Endothelial cell of umbilical vein (primary cell): ENCODE data around the gene RAB7A. TPM values are rescaled to one million over a fixed set of nuclear protein-coding genes. Genes with fewer than 3 reads are reported as not detected.

Source experiments
- BruUV-seq: library from RNA; stranded (reverse); fragments of 400-500 nt; replicated peaks from 2 replicates; lab custom pipeline; 2021; lab: Mats Ljungman, UMichigan
- CTCF ChIA-PET: fragments of 300-600, 350-600 bp; sonication (Branson Sonifier 250); formaldehyde crosslinking; loops from one replicate; lab custom pipeline; 2021; ENCODE audit warnings: antibody characterized with exemption, inconsistent platforms; lab: Charles Lee
- POLR2A ChIA-PET: fragments of 300-600, 350-600 bp; sonication (Branson Sonifier 250); formaldehyde crosslinking; loops from one replicate; lab custom pipeline; 2021; ENCODE audit warnings: antibody characterized with exemption, inconsistent platforms; lab: Charles Lee
- DNase-seq: peaks from one replicate; pipeline ENCODE4 v3.0.0-alpha.2; 2011; ENCODE audit warnings: low read depth, low spot score
- FAIRE-seq: peaks from 2 replicates; lab custom pipeline; 2011; peaks lifted over from hg19 to GRCh38; lab: Jason Lieb, UNC
- H2AFZ ChIP-seq: 2 replicates; pipeline ENCODE4 v1.6.0; 2012; ENCODE audit warnings: low read depth, low read length, control low read depth, inconsistent platforms
- H3K27ac ChIP-seq: 2 replicates; pipeline ENCODE4 v1.5.1; 2011; ENCODE audit warnings: low read depth, mild to moderate bottlenecking, control low read depth, low read length, moderate library complexity; ENCODE audit not compliant: insufficient read depth
- H3K27me3 ChIP-seq, 2 experiments: 2 replicates each; pipeline versions ENCODE4 v1.6.0 to v1.6.1; 2011; ENCODE audit warnings: low read length in 2 of 2, mixed read lengths in 1 of 2; ENCODE audit not compliant: control insufficient read depth in 2 of 2, insufficient read depth in 2 of 2
- H3K36me3 ChIP-seq, 2 experiments: 2 replicates in 1 of 2; 3 replicates in 1 of 2; pipeline ENCODE4 v1.5.1; 2011; ENCODE audit warnings: low read length in 2 of 2, mild to moderate bottlenecking in 1 of 2, moderate library complexity in 1 of 2; ENCODE audit not compliant: control insufficient read depth in 2 of 2, insufficient read depth in 2 of 2; ENCODE audit errors: extremely low read depth in 1 of 2
- H3K4me1 ChIP-seq: 3 replicates; pipeline ENCODE4 v1.5.1; 2011; ENCODE audit warnings: mild to moderate bottlenecking, low read length; ENCODE audit not compliant: control insufficient read depth, insufficient read depth; ENCODE audit errors: extremely low read depth
- H3K4me2 ChIP-seq: 2 replicates; pipeline ENCODE4 v1.6.1; 2011; ENCODE audit warnings: low read length, control low read depth, mixed read lengths; ENCODE audit not compliant: insufficient read depth
- H3K4me3 ChIP-seq, 3 experiments: fragments of 200-600 bp in 1 of 3; sonication (generic), shearing (Covaris generic) in 1 of 3; replicated peaks in 1 of 3; 2 replicates each; pipeline ENCODE4 v1.5.1; 2011 to 2016; ENCODE audit warnings: control low read depth in 3 of 3, low read length in 3 of 3, mild to moderate bottlenecking in 2 of 3, inconsistent platforms in 1 of 3, low read depth in 1 of 3, moderate library complexity in 1 of 3; ENCODE audit not compliant: insufficient read depth in 1 of 3
- H3K79me2 ChIP-seq: 2 replicates; pipeline ENCODE4 v1.6.0; 2012; ENCODE audit warnings: low read length, inconsistent platforms; ENCODE audit not compliant: control insufficient read depth, insufficient read depth
- H3K9ac ChIP-seq: replicated peaks from 2 replicates; pipeline ENCODE3; 2011; ENCODE audit warnings: low read length, control low read depth; ENCODE audit not compliant: insufficient read depth; ENCODE audit errors: extremely low read depth
- H3K9me1 ChIP-seq: replicated peaks from 3 replicates; pipeline ENCODE4 v1.6.0; 2011; ENCODE audit warnings: mild to moderate bottlenecking, low read length; ENCODE audit not compliant: control insufficient read depth, insufficient read depth; ENCODE audit errors: extremely low read depth
- H3K9me3 ChIP-seq: replicated peaks from 2 replicates; pipeline ENCODE4 v1.5.1; 2012; ENCODE audit warnings: low read length, inconsistent platforms; ENCODE audit not compliant: control insufficient read depth, insufficient read depth
- H4K20me1 ChIP-seq: replicated peaks from 2 replicates; pipeline ENCODE3; 2011; ENCODE audit warnings: mild to moderate bottlenecking, low read length; ENCODE audit not compliant: control insufficient read depth, insufficient read depth; ENCODE audit errors: extremely low read depth
- EZH2 ChIP-seq: IDR thresholded peaks from 2 replicates; pipeline ENCODE4 v1.6.1; 2012; ENCODE audit warnings: borderline replicate concordance, low read depth, mild to moderate bottlenecking, moderate library complexity, low read length, inconsistent platforms; ENCODE audit not compliant: severe bottlenecking
- FOS ChIP-seq: IDR thresholded peaks from 2 replicates; pipeline ENCODE4 v1.6.1; 2011; ENCODE audit warnings: mild to moderate bottlenecking, low read length, moderate library complexity, borderline replicate concordance; ENCODE audit not compliant: insufficient read depth
- GATA2 ChIP-seq: IDR thresholded peaks from 2 replicates; pipeline ENCODE4 v1.7.0; 2011; ENCODE audit warnings: low read depth, mild to moderate bottlenecking, moderate library complexity, mixed read lengths, low read length; ENCODE audit not compliant: insufficient read length, insufficient read depth
- JUN ChIP-seq: IDR thresholded peaks from 2 replicates; pipeline ENCODE4 v1.6.1; 2011; ENCODE audit warnings: borderline replicate concordance, low read depth; ENCODE audit not compliant: insufficient read length, insufficient read depth
- MYC ChIP-seq: IDR thresholded peaks from one replicate; pipeline ENCODE4 v1.6.1; 2011; ENCODE audit warnings: mild to moderate bottlenecking, low read depth, low read length
- POLR2A ChIP-seq: IDR thresholded peaks from 2 replicates; pipeline ENCODE4 v1.6.1; 2012; ENCODE audit warnings: low read depth, mild to moderate bottlenecking, control low read depth, low read length
- POLR2AphosphoS5 ChIP-seq: IDR thresholded peaks from 2 replicates; pipeline ENCODE4 v1.6.1; 2012; ENCODE audit warnings: low read depth, mild to moderate bottlenecking, control low read depth, low read length, moderate library complexity; ENCODE audit not compliant: insufficient read depth
- dilution Hi-C: fragments of 300-500 bp; cut with MboI; formaldehyde crosslinking; loops from one replicate; pipeline ENCODE4 v1.15.0; 2019; ENCODE audit warnings: low sequenced_read_pairs; ENCODE audit not compliant: extremely low pct_ligation_motif_present
- intact Hi-C: fragments of 100-400 bp; cut with micrococcal nuclease; formaldehyde crosslinking; loops from one replicate; pipeline ENCODE4 v1.10.0; 2022
- polyA plus RNA-seq, 4 experiments: library from polyadenylated mRNA; depleted of rRNA in 3 of 4; stranded (reverse) in 3 of 4; unstranded in 1 of 4; fragments of >200 nt; gene quantifications; 2 replicates each; pipeline versions ENCODE4 v1.2.1 to v1.2.3, GENCODE V29; 2011 to 2012; ENCODE audit warnings: missing spikeins in 1 of 4
- total RNA-seq: library from RNA; stranded (reverse); gene quantifications from 2 replicates; pipeline ENCODE4 v1.2.3, GENCODE V29; 2021
- TF ChIP-seq, protein P1 (sequence below), 2 donors: IDR thresholded peaks; 1 replicate in 1 of 2; 2 replicates in 1 of 2; pipeline ENCODE4 v1.5.1; 2011; ENCODE audit warnings: low read length in 2 of 2, mild to moderate bottlenecking in 2 of 2, moderate library complexity in 2 of 2, control low read depth in 1 of 2, inconsistent platforms in 1 of 2, low read depth in 1 of 2; ENCODE audit not compliant: insufficient read depth in 1 of 2; ENCODE audit errors: extremely low read depth in 1 of 2

Gene RAB7A
- total and polyA plus RNA-seq, 2 donors (not counting 3 experiments of a cell fraction or from before 2014, with no cell fraction given), result 243 to 262 TPM

- dilution Hi-C loops, result no loop called here
- Histone ChIP-seq H3K79me2 (peaks cover 89% of the 10 kb centered on the region), H3K4me3 (no peak overlapping the region), H4K20me1 (peaks cover 17% of the 10 kb centered on the region), H3K27ac (no peak overlapping the region), H2AFZ (no peak overlapping the region), H3K27me3 (no peaks in the 10 kb centered on the region), H3K36me3 (no peaks in the 10 kb centered on the region), H3K9ac (no peak overlapping the region), H3K4me2 (no peak overlapping the region), H3K9me1 (no peaks in the 10 kb centered on the region), H3K4me1 (no peaks in the 10 kb centered on the region), H3K9me3 (no peaks in the 10 kb centered on the region)
- no peak for TF ChIP-seq GATA2
- TF ChIP-seq, protein P1, sequence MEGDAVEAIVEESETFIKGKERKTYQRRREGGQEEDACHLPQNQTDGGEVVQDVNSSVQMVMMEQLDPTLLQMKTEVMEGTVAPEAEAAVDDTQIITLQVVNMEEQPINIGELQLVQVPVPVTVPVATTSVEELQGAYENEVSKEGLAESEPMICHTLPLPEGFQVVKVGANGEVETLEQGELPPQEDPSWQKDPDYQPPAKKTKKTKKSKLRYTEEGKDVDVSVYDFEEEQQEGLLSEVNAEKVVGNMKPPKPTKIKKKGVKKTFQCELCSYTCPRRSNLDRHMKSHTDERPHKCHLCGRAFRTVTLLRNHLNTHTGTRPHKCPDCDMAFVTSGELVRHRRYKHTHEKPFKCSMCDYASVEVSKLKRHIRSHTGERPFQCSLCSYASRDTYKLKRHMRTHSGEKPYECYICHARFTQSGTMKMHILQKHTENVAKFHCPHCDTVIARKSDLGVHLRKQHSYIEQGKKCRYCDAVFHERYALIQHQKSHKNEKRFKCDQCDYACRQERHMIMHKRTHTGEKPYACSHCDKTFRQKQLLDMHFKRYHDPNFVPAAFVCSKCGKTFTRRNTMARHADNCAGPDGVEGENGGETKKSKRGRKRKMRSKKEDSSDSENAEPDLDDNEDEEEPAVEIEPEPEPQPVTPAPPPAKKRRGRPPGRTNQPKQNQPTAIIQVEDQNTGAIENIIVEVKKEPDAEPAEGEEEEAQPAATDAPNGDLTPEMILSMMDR (IDR thresholded peaks at IDR 0.05; ENCODE audit: extremely low read depth in 1 of 2, insufficient read depth in 1 of 2, low read depth in 1 of 2, low read length in 2 of 2), result no peak
- TF ChIP-seq EZH2, result no peak
- TF ChIP-seq FOS, result no peak
- no peak for TF ChIP-seq JUN
- no peak for TF ChIP-seq POLR2A
- no peak for TF ChIP-seq MYC
- no peak for TF ChIP-seq POLR2AphosphoS5
- FAIRE-seq, result no peak
- CTCF ChIA-PET, result interaction anchor here (1.6 to 2.3 kb wide), 2 partner anchors 26 to 88 kb away, joined by 6 to 8 read pairs; no protein-coding TSS in a partner anchor
- POLR2A ChIA-PET, result interaction anchor here (0.7 kb wide), 1 partner anchor 11 kb away, joined by 3 read pairs; no protein-coding TSS in a partner anchor
- intact Hi-C loops, result no loop called here
- BruUV-seq, result no TSS peak
- DNase-seq, result no peak
These were observed 42.5 kb downstream of the RAB7A start for GRCh38 chr3:128768471-128768870.
